HL-60 (cell line): ENCODE measurements around the gene ROBO1.
"Not testable (repeated sequence)": the region's sequence is repeated elsewhere in the genome, so short reads cannot be mapped to it uniquely, and the experiment has no call there.

Experiments used
- POLR2AphosphoS5 ChIP-seq: IDR thresholded peaks from 2 replicates; pipeline ENCODE4 v1.6.1; 2012; ENCODE audit warnings: low read depth
- TF ChIP-seq, protein P1 (sequence below): IDR thresholded peaks from one replicate; pipeline ENCODE4 v1.5.1; 2011; ENCODE audit warnings: low read length, control low read depth, inconsistent platforms; ENCODE audit not compliant: insufficient read depth
- TF ChIP-seq, protein P2 (sequence below): IDR thresholded peaks from 2 replicates; pipeline ENCODE4 v1.6.1; 2012; ENCODE audit warnings: low read depth; ENCODE audit not compliant: insufficient replicate concordance

DNA sequence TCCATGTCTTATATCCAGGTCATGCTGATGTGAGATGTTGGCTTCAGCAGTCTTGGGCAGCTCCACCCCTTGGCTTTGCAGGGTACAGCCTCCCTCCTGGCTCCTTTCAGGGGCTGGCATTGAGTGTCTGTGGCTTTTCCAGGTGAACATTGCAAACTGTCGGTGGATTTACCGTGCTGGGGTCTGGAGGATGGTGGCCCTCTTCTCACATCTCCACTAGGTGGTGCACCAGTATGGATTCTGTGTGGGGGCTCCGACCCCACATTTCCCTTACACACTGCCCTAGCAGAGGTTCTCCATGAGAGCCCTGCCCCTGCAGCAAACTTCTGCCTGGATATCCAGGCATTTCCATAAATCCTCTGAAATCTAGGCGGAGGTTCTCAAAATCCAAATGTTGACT lies 22.4 kb upstream of the ROBO1 start:
- not testable (repeated sequence) for TF ChIP-seq POLR2AphosphoS5
- TF ChIP-seq, protein P1, sequence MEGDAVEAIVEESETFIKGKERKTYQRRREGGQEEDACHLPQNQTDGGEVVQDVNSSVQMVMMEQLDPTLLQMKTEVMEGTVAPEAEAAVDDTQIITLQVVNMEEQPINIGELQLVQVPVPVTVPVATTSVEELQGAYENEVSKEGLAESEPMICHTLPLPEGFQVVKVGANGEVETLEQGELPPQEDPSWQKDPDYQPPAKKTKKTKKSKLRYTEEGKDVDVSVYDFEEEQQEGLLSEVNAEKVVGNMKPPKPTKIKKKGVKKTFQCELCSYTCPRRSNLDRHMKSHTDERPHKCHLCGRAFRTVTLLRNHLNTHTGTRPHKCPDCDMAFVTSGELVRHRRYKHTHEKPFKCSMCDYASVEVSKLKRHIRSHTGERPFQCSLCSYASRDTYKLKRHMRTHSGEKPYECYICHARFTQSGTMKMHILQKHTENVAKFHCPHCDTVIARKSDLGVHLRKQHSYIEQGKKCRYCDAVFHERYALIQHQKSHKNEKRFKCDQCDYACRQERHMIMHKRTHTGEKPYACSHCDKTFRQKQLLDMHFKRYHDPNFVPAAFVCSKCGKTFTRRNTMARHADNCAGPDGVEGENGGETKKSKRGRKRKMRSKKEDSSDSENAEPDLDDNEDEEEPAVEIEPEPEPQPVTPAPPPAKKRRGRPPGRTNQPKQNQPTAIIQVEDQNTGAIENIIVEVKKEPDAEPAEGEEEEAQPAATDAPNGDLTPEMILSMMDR = not testable (repeated sequence)
- TF ChIP-seq, protein P2, sequence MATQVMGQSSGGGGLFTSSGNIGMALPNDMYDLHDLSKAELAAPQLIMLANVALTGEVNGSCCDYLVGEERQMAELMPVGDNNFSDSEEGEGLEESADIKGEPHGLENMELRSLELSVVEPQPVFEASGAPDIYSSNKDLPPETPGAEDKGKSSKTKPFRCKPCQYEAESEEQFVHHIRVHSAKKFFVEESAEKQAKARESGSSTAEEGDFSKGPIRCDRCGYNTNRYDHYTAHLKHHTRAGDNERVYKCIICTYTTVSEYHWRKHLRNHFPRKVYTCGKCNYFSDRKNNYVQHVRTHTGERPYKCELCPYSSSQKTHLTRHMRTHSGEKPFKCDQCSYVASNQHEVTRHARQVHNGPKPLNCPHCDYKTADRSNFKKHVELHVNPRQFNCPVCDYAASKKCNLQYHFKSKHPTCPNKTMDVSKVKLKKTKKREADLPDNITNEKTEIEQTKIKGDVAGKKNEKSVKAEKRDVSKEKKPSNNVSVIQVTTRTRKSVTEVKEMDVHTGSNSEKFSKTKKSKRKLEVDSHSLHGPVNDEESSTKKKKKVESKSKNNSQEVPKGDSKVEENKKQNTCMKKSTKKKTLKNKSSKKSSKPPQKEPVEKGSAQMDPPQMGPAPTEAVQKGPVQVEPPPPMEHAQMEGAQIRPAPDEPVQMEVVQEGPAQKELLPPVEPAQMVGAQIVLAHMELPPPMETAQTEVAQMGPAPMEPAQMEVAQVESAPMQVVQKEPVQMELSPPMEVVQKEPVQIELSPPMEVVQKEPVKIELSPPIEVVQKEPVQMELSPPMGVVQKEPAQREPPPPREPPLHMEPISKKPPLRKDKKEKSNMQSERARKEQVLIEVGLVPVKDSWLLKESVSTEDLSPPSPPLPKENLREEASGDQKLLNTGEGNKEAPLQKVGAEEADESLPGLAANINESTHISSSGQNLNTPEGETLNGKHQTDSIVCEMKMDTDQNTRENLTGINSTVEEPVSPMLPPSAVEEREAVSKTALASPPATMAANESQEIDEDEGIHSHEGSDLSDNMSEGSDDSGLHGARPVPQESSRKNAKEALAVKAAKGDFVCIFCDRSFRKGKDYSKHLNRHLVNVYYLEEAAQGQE = not testable (repeated sequence)
